ENCODE results near the gene FAM24B.

DNA sequence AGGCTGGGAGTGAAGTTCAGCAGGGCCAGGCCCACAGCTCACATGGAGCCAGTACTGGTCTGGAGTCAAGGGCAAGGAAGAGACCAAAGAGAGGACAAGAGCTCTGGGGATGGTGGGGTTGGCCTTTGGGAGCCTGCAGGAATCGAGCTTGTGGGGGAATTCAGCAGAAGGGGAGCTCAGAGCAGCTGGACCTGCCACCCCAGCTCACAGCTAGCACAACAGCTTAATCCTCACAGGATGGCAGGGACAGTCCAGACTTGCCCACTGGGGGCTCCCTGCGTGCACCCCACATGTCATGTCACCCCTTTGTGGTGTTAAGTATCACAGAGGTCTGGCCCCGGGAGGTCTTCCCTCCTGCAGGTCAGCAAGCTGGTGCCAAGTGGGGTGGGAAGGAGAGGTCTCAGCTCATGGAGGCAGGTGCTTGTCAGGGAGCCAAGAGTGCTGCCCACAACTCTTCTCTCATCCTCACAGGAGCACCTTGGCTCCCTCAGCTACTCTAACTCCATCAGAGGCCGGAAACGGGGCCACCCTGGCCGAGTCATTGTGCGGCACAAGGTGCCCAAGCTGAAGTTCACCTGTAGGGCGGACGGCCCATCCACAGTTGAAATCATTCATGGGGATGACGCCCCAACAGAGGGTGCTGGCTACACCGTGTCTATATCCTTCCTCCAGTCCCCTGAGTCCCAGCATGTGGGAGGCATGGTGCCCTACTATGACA, 56.2 kb downstream of the FAM24B start:
- TF ChIP-seq GATA2 (IDR thresholded peaks at IDR 0.05; ENCODE audit: low read depth, low read length) (no peak), GATA3 (IDR thresholded peaks at IDR 0.05; ENCODE audit: low read depth, low read length) (no peak)
